ENCODE results near the gene MKNK1.

The MKNK1 gene

GRCh38 chr1:46536527-46536926, 67.5 kb downstream of the MKNK1 start:
- DNase-seq = no peak

GRCh38 chr1:46535063-46535462, 69.0 kb downstream of the MKNK1 start:
- DNase-seq = no peak

GRCh38 chr1:46533179-46533864, 70.7 kb downstream of the MKNK1 start:
- no peak for DNase-seq

- DNase-seq = no peak
These were observed 71.4 kb downstream of the MKNK1 start for GRCh38 chr1:46532498-46533178.

- DNase-seq = no peak
These were observed 72.0 kb downstream of the MKNK1 start for GRCh38 chr1:46532095-46532494.

- no peak for DNase-seq
These were observed 73.2 kb downstream of the MKNK1 start for GRCh38 chr1:46530791-46531409.

- DNase-seq = no peak
These were observed 73.8 kb downstream of the MKNK1 start for GRCh38 chr1:46530311-46530710.

- no peak for DNase-seq
These were observed 74.9 kb downstream of the MKNK1 start for GRCh38 chr1:46529031-46529630.

- DNase-seq = no peak
These were observed 75.6 kb downstream of the MKNK1 start for GRCh38 chr1:46528297-46528955.

- no peak for DNase-seq
These were observed 76.4 kb downstream of the MKNK1 start for GRCh38 chr1:46527474-46528296.

GRCh38 chr1:46526691-46527291, 77.3 kb downstream of the MKNK1 start:
- DNase-seq = no peak

- no peak for DNase-seq
These were observed 77.9 kb downstream of the MKNK1 start for GRCh38 chr1:46526013-46526690.

- no peak for DNase-seq
These were observed 78.7 kb downstream of the MKNK1 start for GRCh38 chr1:46525253-46525983.

GRCh38 chr1:46524843-46525242, 79.2 kb downstream of the MKNK1 start:
- no peak for DNase-seq

GRCh38 chr1:46523496-46524353, 80.3 kb downstream of the MKNK1 start:
- DNase-seq = no peak

GRCh38 chr1:46522969-46523320, 81.1 kb downstream of the MKNK1 start:
- no peak for DNase-seq

- no peak for DNase-seq
These were observed 81.7 kb downstream of the MKNK1 start for GRCh38 chr1:46522184-46522968.

- DNase-seq = no peak
These were observed 82.7 kb downstream of the MKNK1 start for GRCh38 chr1:46521414-46521813.
